Measurements from ENCODE around the gene TFG.
"Not testable (repeated sequence)": the region's sequence is repeated elsewhere in the genome, so short reads cannot be mapped to it uniquely, and the experiment has no call there.

The TFG gene

DNA sequence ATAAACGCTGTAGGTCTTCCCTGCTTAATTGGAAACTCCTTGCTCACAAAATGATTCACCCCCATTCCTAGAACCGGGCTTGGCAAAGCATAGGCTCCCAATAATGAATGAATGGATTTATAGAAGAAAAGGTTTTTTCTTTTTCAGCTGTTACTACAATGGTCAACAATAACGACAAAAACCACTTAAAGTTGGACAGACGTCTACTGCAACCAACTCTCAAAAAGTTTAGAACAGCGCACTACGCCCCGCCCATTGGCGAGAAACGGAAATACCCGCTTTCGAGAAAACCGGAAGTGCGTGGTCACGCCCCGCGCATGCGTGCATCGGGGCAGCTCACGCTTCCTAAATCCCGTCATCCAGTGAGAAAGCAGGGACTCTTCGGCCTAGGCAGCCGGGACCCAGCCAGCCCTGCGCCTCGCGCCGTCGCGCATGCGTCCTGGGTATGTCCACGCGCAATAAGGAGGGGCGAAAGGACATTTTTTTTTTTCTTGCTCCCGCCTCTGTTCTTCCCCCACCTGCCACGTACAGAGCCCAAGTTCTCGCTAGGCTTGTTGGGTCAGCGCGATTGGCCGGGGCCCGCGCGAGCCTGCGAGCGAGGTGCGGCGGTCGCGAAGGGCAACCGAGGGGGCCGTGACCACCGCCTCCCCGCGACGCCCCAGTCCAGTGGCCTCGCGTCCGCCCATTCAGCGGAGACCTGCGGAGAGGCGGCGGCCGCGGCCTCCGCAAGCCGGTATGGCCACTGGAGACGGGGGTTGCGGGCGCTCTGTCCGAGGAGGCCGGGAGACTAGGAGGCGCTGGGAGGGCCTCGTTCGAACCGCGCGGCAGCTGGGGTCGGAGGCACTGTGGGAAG is at the start of gene TFG:
Gene TFG (plus strand): TSS at position 506 of the 853 bp plus-strand sequence. CDS start 4,192 bp downstream, outside the sequence.
- peak; percentile 99 for DNase-seq (ENCODE audit: low spot score)

DNA sequence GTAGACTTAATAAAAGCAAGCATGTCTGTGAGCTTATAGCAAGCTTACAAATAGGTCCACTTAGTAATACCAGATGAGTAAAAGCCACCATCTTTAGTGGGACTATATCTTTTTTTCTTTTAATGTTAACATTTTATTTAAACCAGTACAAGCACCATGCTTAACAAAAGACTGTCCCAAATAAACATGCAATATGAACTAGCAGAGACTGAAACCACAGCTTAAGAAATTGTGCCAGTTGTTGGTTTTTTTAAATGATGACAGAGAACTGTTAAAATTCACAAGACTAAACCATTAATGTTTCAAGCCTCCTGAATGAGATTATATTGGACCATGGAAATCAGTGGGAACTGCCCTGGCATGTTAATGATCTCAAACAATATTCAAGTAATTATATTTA is 48.0 kb upstream of the TFG start:
- DNase-seq (ENCODE audit: low spot score): not testable (repeated sequence)

DNA sequence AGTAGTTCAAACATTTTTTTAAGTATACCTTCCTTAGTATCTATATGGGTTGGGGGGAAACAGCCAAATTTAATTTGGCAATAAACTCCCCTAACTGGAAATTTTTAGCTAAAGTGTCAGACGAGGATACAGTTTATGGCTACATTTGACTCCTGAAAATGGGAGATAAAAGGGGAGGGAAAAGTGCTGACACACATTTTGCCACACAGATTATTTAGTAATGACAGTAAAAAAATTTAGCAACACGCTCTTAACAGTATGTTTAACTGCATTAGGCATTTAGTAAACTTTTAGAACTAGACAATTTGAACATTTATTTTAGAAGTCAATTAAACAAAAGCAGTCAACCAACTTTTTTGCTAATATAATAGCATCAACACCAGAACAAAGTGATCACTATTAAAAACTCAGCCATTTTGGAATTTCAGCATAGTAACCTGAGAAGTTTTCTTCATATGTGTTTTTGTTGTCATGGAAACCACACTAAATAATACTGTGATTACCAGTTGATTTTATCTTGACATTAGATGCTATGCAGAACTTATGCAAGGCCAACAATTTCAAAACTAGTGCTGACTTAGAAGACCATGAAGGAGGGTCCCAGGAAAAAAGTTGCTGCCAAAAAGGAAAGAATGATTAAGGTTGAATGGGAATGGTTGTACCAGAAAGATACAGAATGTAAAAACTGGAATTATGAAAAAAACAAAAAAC is 47.0 kb upstream of the TFG start:
- DNase-seq (ENCODE audit: low spot score): no peak

DNA sequence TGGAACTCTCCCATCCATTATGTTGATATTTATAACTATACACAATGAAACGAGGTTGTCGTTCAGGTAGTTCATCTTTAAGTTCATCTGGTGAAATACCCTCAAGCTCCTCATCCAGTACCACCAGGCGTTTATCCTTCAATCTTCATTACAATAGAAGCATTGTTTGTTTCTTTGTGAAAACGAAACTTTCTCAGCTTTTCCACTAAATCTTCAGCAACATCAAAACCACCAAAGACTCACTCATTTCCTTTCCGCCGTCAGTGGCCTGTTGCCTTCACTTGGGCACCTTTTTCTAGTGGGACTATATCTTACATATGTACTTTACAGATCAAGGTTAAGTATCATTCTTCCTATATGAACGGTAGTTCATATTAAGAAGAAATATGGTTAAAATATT is 44.1 kb upstream of the TFG start:
- no peak for DNase-seq (ENCODE audit: low spot score)

DNA sequence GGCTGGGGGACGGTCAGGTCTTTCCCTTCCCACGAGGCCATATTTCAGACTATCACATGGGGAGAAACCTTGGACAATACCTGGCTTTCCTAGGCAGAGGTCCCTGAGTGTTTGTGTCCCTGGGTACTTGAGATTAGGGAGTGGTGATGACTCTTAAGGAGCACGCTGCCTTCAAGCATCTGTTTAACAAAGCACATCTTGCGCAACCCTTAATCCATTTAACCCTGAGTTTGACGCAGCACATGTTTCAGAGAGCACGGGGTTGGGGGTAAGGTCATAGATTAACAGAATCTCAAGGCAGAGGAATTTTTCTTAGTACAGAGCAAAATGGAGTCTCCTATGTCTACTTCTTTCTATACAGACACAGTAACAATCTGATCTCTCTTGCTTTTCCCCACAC is 42.6 kb upstream of the TFG start:
- DNase-seq (ENCODE audit: low spot score): not testable (repeated sequence)

DNA sequence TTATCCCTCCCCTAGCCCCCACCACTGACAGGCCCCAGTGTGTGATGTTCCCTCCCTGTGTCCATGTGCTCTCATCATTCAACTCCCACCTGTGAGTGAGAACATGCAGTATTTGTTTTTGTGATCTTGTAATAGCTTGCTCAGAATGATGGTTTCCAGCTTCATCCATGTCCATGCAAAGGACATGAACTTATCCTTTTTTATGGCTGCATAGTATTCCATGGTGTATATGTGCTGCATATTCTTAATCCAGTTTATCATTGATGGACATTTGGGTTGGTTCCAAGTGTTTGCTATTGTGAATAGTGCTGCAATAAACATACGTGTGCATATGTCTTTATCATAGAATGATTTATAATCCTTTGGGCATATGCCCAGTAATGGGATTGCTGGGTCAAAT is 42.0 kb upstream of the TFG start:
- not testable (repeated sequence) for DNase-seq (ENCODE audit: low spot score)

DNA sequence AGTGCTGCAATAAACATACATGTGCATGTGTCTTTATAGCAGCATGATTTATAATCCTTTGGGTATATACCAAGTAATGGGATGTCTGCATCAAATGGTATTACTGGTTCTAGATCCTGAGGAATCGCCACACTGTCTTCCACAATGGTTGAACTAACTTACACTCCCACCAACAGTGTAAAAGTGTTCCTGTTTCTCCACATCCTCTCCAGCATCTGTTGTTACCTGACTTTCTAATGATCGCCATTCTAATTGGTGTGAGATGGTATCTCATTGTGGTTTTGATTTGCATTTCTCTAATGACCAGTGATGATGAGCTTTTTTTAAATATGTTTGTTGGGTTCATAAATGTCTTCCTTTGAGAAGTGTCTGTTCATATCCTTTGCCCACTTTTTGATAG is 38.3 kb upstream of the TFG start:
- not testable (repeated sequence) for DNase-seq (ENCODE audit: low spot score)

DNA sequence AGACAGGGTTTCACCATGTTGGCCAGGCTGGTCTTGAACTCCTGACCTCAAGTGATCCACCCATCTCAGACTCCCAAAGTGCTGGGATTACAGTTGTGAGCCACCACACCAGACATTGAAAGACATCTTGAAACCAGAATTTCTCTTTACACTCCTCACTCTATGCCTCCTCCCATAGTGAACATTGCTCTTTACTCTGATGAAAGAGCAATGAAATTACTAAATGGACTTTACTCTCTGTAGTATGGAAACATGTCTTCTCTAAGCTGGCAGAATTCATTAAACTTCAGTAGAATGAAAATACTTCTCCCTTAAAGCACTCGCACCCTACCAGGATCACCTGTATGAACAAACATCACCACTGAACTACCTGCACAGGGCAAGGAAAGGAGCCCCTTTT is 27.8 kb upstream of the TFG start:
- no peak for DNase-seq (ENCODE audit: low spot score)

DNA sequence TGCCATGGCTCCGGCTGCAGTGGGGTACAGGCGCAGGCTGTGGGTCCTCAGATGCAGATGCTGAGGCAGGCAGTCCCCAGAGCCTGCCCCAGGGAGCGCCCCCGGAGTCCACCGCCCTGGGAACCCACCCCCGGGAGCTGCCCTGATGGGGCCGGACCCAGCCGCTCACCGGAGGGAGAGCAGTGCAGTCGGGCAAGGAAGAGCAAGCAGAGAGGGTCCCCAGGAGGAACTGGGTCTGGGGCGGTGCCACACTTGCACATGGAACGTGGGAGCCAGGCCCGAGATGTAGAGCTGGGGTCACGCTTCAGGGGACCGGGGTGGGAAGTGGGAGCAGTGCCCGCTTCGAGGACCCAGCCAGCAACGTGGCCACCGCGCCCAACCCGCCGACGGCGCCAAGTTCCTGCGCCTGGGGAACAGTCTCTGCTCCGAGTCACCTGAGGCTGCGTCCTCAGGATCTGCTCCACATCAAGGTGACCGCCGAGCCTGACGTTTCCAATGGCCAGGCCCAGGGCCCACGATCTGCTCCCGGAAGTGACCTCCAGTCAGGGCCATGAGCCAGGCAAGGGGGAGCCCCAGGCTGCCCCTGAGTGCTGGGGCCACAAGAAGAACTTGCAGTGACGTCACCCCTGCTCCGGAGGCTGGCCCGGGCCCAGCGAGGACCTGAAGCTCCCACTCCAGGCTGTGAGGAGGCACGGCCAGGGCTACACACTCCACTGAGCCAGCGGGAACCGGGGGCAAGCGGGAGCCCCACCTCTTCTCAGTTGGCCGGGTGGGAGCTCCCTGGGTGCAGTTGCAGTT is 27.0 kb upstream of the TFG start:
- no peak for DNase-seq (ENCODE audit: low spot score)

DNA sequence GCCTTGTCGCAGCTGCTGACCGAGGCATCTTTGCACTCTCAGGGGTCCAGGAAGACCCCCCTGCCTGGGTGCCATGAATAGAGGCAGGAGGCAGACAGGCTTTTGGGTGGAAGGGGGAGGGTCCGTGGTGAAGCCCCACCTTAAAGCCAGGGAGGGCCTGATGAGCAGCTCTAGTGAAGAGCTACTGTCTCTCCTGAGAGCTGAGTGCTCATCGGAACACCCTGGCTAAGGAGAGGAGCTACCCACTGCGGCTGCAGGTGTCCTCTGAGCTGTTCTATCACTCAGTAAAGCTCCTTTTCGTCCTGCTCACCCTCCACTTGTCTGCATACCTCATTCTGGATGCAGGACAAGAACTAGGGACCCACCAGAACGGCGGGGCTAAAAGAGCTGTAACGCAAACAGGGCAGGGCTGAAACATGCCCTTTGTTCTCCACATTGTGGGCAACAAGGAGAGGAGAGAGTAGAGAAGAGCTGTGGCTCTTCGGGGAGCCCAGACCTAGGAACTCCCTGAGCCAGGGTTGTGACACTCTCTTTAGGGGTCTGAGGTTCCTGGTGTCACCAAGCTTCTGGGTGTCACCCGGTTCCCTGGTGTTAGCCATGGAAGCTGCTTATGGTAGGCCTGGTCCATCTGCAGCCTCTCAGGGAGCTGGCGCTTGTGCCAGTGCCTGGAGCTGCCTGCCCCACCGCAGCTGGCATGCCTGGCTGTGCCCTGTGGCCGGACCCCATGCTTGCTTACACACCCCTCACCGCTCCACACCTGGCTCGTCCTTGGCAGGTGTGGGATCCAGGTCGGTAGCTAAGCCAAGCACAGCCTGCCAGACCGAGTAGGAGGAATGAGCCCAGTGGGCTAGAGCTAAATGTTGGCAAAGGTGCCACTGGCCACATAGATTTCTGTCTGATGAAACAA is 26.2 kb upstream of the TFG start:
- DNase-seq (ENCODE audit: low spot score): no peak

DNA sequence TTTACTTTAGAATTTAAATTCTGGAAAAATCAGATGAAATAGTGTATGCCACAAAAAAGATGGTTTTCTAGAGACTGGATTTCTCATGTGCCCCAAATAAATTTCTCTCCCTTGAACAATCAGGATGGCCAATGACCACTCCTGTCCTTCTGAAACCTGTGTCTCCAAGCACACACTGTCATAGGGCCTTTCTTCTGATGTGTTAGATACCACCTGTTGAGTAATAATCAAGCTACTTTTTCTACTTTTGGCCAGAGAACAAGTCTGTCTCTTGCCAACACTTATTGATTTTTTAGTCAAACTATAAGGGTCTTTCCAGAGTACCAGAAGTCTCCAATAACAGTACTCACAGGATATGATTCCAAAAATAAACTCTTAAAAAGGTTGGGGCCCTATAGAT is 16.1 kb upstream of the TFG start:
- no peak for DNase-seq (ENCODE audit: low spot score)

DNA sequence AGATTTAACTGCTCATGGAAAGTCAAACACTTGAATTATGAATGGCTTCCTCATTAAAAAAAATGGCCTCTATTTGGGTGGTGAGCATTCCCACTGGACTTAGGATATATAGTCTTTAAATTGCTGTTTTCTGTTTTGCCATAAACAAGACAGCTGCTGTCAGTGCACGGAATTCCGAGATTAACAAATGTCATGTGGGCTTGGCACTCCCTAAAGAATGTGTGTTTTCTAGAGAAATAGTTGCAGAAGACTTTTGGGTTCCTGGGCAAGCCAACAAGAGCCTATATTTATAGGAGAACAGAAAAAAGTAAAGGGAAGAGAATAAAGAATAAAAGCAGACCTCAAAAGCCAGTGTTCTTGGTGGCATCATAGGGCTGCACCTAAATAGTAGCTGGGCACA is 13.6 kb upstream of the TFG start:
- no peak for DNase-seq (ENCODE audit: low spot score)

DNA sequence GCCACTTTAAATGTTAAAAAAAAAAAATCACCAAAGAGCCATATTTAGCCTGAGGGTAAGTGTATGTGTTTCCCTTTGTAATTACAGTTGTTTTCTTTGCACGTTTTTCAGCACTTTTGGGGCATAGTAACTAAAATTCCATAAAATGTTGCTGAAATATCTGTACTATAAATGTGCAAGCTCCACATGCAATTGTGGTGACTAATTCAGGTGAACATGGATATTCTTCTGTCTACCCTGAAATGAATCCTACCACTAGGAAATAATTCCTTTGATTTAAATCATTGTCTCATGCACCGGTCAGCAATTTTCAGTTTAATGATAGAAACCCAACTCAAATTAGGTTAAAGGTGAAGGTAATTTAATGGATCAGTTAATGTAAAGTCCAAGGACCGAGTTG is 13.1 kb upstream of the TFG start:
- DNase-seq (ENCODE audit: low spot score): no peak

DNA sequence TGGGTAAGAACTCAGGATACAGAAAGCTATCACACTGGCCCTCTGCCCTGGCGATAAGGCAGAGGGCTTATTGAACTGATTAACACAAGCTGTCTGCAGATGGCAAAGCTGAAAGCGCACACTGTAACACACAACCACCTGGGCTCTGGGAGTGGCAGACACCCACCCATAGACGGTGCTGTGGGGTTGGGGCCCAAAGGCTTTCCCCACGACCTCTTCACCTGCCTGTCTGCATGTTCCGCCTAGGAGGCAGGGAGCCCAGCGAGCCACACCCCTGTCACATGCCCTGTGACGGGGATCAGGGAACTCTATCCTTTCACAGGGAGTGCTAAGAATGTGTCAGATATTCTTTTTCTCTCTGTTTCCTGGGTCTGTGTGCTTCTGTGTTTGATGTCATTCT is 12.1 kb upstream of the TFG start:
- DNase-seq (ENCODE audit: low spot score): no peak

DNA sequence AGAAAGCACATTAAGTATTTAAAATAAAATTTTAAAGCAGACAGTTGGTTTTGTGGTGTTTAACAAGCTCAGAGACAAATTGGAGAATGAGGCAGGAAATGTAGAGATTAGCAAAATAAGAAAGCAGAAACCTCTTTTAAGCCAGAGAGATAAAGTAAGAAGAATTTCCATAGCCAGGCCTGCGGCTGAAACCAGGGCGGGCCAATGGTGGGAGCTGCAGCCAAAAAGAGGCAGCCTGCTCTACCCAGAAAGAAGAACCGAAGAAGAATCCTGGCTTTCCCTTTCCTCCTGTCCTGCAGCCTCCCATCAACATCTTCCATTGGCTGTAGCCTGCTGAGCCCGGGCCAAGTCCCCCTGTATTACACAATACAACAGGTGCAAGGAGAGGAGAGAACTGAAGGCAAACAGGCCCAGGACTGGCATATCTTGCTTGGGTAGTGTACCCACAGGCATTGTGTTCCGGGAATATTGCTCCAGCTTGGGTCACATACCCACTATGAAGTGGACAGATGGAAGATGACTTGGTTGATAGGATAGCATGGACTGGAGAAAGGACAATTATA is 11.5 kb upstream of the TFG start:
- no peak for DNase-seq (ENCODE audit: low spot score)

DNA sequence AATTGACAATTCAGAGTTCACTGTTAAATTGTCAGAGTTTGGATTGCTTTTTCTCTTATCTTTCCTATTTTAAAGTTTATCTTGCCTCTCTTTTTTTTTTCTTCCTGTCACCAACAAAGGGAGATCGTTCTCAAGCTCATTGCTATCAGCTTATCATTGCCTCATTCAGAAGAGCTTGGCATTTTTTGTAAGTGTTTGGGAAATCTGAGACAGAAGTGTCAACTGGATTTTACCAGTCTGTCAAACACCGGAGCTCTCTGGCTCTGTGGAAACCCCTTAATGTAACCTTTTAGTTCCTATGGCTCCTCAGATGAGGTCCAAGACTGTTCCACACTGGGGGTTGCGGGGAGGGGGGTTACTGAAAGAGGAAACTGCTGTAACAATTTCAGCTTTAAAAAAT is 10.6 kb upstream of the TFG start:
- DNase-seq (ENCODE audit: low spot score): no peak

DNA sequence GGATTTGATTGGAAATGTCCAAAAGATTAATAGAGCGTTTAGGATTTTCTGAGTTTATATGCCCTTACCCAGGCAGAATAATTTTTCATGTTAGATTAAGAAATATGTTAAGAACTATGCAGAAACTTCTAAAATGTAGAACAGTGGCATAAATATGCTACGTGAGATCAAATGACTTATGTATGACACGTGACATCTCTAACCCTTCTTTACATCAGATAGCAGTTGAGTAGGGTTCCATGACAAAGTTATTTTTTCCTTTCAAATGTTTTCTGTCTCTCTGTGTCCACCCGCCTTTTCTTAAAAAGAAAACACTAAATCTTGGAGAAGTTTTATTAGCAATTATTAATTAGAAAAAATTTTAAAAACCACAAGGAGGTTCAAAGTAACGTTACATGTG is 8.6 kb upstream of the TFG start:
- DNase-seq (ENCODE audit: low spot score): no peak

DNA sequence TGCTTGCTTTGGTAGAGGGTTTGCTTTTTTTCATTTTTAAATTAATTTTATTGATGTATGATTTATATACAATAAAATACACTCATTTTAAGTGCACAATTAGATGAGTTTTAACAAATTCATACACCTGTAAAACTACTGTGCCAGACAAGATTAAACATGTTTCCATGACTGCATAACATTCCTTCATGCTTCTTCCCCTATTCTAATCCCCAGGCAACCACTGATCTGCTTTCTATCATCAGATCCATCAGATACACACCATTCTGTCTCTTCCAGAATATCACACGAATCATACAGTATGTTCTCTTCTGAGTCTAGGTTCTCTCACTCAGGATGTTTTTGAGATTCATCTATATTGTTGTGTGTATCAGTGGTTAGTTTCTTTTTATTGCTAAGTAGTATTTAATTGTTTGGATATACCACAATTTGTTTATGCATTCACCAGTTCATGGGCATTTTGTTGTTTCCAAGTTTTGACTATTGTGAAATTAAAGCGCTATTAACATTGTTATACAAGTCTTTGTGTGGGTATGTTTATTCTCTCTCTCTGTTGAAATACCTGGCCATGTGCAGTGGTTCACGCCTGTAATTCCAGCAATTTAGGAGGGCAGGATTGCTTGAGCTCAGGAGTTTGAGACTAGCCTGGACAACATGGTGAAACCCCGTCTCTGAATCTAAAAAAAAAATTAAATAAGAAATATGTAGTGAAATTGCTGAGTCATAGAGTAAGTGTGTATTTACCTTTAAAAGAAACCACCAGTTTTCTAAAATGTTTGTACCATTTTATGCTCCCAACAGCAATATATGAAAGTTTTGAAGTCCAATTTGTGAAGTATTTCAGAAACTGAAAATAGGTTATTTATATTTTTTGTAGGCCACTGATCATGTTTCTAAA is 7.0 kb upstream of the TFG start:
- DNase-seq (ENCODE audit: low spot score): no peak

DNA sequence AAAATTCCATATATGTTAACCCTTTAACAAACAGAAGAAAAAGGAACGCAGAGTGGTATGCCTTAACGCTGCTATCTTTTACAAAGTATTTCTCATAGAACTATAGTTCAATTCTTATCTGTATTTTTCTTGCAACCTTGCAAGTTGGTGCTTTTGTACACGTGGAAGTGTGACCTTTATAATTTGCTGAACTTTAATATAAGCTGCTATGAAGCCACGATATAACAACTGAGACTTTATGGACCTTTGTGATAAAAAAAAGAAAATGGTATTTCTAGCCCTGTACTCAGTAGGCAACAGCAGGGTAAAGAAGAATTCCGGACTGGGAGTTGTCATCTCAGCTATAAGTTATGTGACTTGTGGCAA is 6.3 kb upstream of the TFG start:
- no peak for DNase-seq (ENCODE audit: low spot score)

DNA sequence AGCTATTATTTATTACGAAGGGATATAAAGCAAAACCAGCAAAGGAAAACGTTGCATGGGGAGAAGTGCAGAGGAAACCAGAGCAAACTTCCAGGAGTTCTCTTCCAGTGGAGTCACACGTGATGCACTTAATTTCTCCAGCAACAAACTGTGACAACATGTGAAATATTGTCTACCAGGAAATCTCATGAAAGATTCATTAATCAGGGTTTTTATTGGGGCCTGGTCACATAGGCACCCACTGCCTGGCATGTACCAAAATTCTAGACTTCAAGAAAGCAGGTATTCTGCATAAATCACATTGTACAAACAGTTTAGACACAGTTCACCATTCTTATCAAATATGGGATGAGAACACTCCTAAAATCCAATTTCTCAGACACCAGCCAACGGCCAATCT is 5.4 kb upstream of the TFG start:
- no peak for DNase-seq (ENCODE audit: low spot score)

All from hematopoietic multipotent progenitor cell treated with erythropoietin and hydrocortisone succinate and interleukin-3 and kit ligand, for 15 days (in vitro differentiated cells).